ENCODE results near the gene MED25. TPM values are rescaled to one million over a fixed set of nuclear protein-coding genes. Genes with fewer than 3 reads are reported as not detected.

The MED25 gene
- total and polyA plus RNA-seq, 2 of the 8 experiments (the other 6 are each of a cell fraction or from before 2014, with no cell fraction given) = 21.6 to 71.4 TPM

- H3K79me1 ChIP-seq (ENCODE audit: low read depth, low read length) = 0 out of 2 replicates have a peak, but pooled peaks cover 2% of the 10 kb centered on the region
- ChIA-PET CTCF (ENCODE audit: partially characterized antibody) (interaction anchor here (0.7 to 2.2 kb wide), 13 partner anchors 10 to 129 kb away, joined by 3 to 13 read pairs (median 4); no protein-coding TSS in a partner anchor), POLR2A (ENCODE audit: partially characterized antibody) (interaction anchor here (0.6 to 4.1 kb wide), 13 partner anchors 9 to 135 kb away, joined by 3 to 26 read pairs (median 4); partner anchors contain the start of genes MED25 and PTOV1)
- H3K23ac ChIP-seq (ENCODE audit: insufficient read length) = no peak overlapping the region
- H2AFZ ChIP-seq (ENCODE audit: low read length) = no peak overlapping the region
- WGBS, 2 experiments (ENCODE audit: extremely low coverage in 1 of 2, insufficient coverage in 1 of 2, insufficient read length in 1 of 2, insufficient replicate concordance in 2 of 2, low coverage in 1 of 2, low lambda C conversion rate in 2 of 2, missing lambda C conversion rate in 1 of 2) = 90% methylated on average over 5 of the region's 5 CpGs; no CpG with 5 or more reads in 1 of the 2 experiments
- no peak overlapping the region for H2BK5ac ChIP-seq (ENCODE audit: low read depth, low read length)
- H3K9me3 ChIP-seq (ENCODE audit: insufficient read depth in 2 of 2, low read depth in 1 of 2, low read length in 1 of 2) = no peaks in the 10 kb centered on the region
- no peaks in the 10 kb centered on the region for H3K27me3 ChIP-seq (replicated peaks in 1 of 4; ENCODE audit: control insufficient read depth in 3 of 4, extremely low read depth in 1 of 4, insufficient read depth in 3 of 4, low read length in 3 of 4)
- H4K5ac ChIP-seq (ENCODE audit: insufficient read length, low read depth, low read length) = no peak overlapping the region
- no peak for FAIRE-seq
- DNase-seq (ENCODE audit: low read depth in 1 of 2, low spot score in 2 of 2) = no peak
- H3K23me2 ChIP-seq (ENCODE audit: low read depth, low read length) = peaks cover 2% of the 10 kb centered on the region; the same call in 1 of the 2 replicates
- H2AK5ac ChIP-seq (ENCODE audit: low read depth, low read length) = no peak overlapping the region; the same call in 1 of the 2 replicates
- H3K14ac ChIP-seq (ENCODE audit: insufficient read length) = no peak overlapping the region
- H3K36me3 ChIP-seq (ENCODE audit: control insufficient read depth in 2 of 4, insufficient read depth in 4 of 4, low read length in 3 of 4) = no peaks in the 10 kb centered on the region; a peak in 2 of 8 replicates
- no peak overlapping the region for H2BK15ac ChIP-seq (ENCODE audit: low read length)
- TF ChIP-seq E2F6 (IDR thresholded peaks at IDR 0.05) (peak; percentile 4; the same call in 1 of the 2 replicates), TAF7 (optimal IDR thresholded peaks at IDR 0.05; ENCODE audit: borderline replicate concordance, low read depth, low read length) (no peak)
- H3K27ac ChIP-seq (ENCODE audit: low read depth, low read length) = no peak overlapping the region
- no peak overlapping the region for H4K91ac ChIP-seq (replicated peaks; ENCODE audit: insufficient read length, low read length)
- no peaks in the 10 kb centered on the region for H3K79me2 ChIP-seq (ENCODE audit: control insufficient read depth in 1 of 2, insufficient read depth in 2 of 2, low read length in 2 of 2)
- no peak overlapping the region for H2BK120ac ChIP-seq (replicated peaks; ENCODE audit: low read depth, low read length)
- H3K9ac ChIP-seq (replicated peaks in 1 of 4; ENCODE audit: extremely low read depth in 1 of 4, low read depth in 3 of 4, low read length in 3 of 4) = 0 out of 7 replicates have a peak overlapping the region, but pooled peaks of 1 of the 4 experiments have one; percentile 58
- no peak overlapping the region for H2BK20ac ChIP-seq (ENCODE audit: low read length)
- peak overlapping the region in 1 of 4 experiments; percentile 61; a peak in 2 of 8 replicates for H3K4me3 ChIP-seq (ENCODE audit: extremely low read depth in 1 of 4, insufficient read depth in 2 of 4, low read depth in 3 of 4, low read length in 4 of 4)
- H2BK12ac ChIP-seq (ENCODE audit: low read depth, low read length) = peak overlapping the region; percentile 85; the same call in 1 of the 2 replicates
- no peak overlapping the region for H3K18ac ChIP-seq (ENCODE audit: extremely low read depth, low read length)
- H4K20me1 ChIP-seq (replicated peaks in 1 of 2; ENCODE audit: control insufficient read depth in 1 of 2, insufficient read depth in 2 of 2, low read length in 2 of 2) = peaks cover 0 to 9% of the 10 kb centered on the region in 2 experiments
- H4K8ac ChIP-seq (ENCODE audit: extremely low read depth, insufficient read depth, low read length) = no peak overlapping the region
- peak overlapping the region; percentile 68 to 93 for H3K4me2 ChIP-seq (ENCODE audit: insufficient read depth in 1 of 2, low read depth in 2 of 2, low read length in 2 of 2)
- H3K4me1 ChIP-seq (replicated peaks in 1 of 4; ENCODE audit: control insufficient read depth in 3 of 4, insufficient read depth in 4 of 4, low read length in 3 of 4) = peaks cover 6 to 17% (median 12%) of the 10 kb centered on the region in 4 experiments
- H3K4ac ChIP-seq (replicated peaks; ENCODE audit: insufficient read length, low read depth, low read length) = no peak overlapping the region
- no peak overlapping the region for H3K56ac ChIP-seq (replicated peaks; ENCODE audit: insufficient read length, low read depth, low read length)
Measured at GRCh38 chr19:49809941-49810389, 8.1 kb upstream of the MED25 start.
